Germinal center (tissue), 1 donor: ENCODE data around the gene ZCWPW1.
"Not testable (repeated sequence)": the region's sequence is repeated elsewhere in the genome, so short reads cannot be mapped to it uniquely, and the experiment has no call there.

Source experiments
- DNase-seq: peaks from one replicate; pipeline ENCODE4 v3.0.0; 2012; ENCODE audit warnings: mixed read lengths, low spot score

ZCWPW1 gene

GRCh38 chr7:100373261-100373831 is 55.2 kb downstream of the ZCWPW1 start, which contains the start of gene PILRA:
Gene PILRA (plus strand): TSS chr7:100373487. CDS start chr7:100373657, 170 bp downstream.
- DNase-seq = no peak

- DNase-seq = no peak
Measured at GRCh38 chr7:100372694-100373093, 55.8 kb downstream of the ZCWPW1 start.

- no peak for DNase-seq
Measured at GRCh38 chr7:100372256-100372655, 56.2 kb downstream of the ZCWPW1 start.

GRCh38 chr7:100371561-100372171 is 56.8 kb downstream of the ZCWPW1 start:
- no peak for DNase-seq

- no peak for DNase-seq
Measured at GRCh38 chr7:100370746-100371145, 57.8 kb downstream of the ZCWPW1 start.

- no peak for DNase-seq
Measured at GRCh38 chr7:100370303-100370702, 58.2 kb downstream of the ZCWPW1 start.

GRCh38 chr7:100369105-100369504 is 59.4 kb downstream of the ZCWPW1 start:
- peak; percentile 85 for DNase-seq

GRCh38 chr7:100367676-100368613 is 60.6 kb downstream of the ZCWPW1 start:
- DNase-seq = peak; percentile 68

- no peak for DNase-seq
Measured at GRCh38 chr7:100367251-100367620, 61.3 kb downstream of the ZCWPW1 start.

- DNase-seq = peak; percentile 52
Measured at GRCh38 chr7:100366411-100367250, 61.9 kb downstream of the ZCWPW1 start.

GRCh38 chr7:100365998-100366367 is 62.5 kb downstream of the ZCWPW1 start:
- DNase-seq = not testable (repeated sequence)

- DNase-seq = no peak
Measured at GRCh38 chr7:100364480-100364879, 64.0 kb downstream of the ZCWPW1 start.

GRCh38 chr7:100363797-100364196 is 64.7 kb downstream of the ZCWPW1 start:
- DNase-seq = not testable (repeated sequence)

- no peak for DNase-seq
Measured at GRCh38 chr7:100363098-100363497, 65.4 kb downstream of the ZCWPW1 start.

- no peak for DNase-seq
Measured at GRCh38 chr7:100360135-100360854, 68.2 kb downstream of the ZCWPW1 start.

- DNase-seq = no peak
Measured at GRCh38 chr7:100358857-100359212, 69.7 kb downstream of the ZCWPW1 start.

- no peak for DNase-seq
Measured at GRCh38 chr7:100358027-100358856, 70.3 kb downstream of the ZCWPW1 start, which contains the start of gene PILRB. Gene PILRB (plus strand): TSS chr7:100358117. CDS start chr7:100358303, 186 bp downstream.

GRCh38 chr7:100357131-100357561 is 71.4 kb downstream of the ZCWPW1 start:
- no peak for DNase-seq

GRCh38 chr7:100356416-100357068 is 72.0 kb downstream of the ZCWPW1 start:
- DNase-seq = no peak
